Fibroblast of skin of abdomen (primary cell): ENCODE measurements around the gene SIGLEC8.
"Not testable (repeated sequence)": the region's sequence is repeated elsewhere in the genome, so short reads cannot be mapped to it uniquely, and the experiment has no call there.

Experiments used
- DNase-seq: peaks from one replicate; pipeline ENCODE4 v3.0.0-alpha.2; 2013

The SIGLEC8 gene

DNA sequence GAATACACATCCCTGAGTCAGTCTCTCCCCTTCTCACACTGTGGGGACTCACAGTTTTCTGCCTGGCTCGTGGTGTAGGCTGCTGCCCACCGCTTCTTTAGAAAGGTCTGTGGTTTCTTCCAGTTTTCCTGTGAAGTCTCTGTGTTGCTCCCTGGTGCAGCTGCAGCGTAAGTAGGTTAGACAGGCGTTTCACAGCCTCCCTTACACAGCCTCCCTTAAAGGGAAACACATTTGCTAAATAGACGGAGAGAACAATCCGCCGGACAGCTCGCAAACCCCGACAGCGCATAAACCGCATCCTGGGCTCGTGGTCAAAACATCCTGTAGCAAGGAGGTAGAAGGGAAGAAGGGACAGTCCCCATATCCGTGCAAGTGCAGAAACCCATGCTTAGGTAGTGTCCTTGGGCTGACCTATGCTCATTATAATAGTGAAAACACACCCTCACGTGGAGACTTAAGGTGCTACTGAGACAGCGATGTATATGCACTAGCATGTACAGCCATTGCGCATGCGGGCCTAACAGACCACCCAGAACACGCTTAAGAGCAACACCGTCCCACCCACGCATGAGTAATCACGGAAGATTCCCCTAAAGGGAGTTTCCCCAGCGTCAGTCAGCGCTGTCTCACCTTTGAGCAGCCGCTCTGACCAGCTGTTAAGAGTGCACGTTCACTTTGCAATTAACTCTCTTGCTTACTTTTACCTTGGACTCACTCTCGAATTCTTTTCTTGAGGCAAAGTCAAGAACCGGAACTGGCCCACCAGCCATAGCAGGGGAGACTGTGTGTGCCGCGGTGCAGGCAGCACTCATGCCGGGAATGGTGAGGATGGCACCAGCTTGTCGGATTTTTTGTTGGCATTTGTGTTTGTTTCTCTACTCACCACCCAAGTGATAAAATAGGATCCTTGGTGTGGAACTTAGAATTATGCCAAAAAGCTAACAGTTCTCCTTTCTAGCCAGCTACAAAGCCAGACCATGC, 16.6 kb downstream of the SIGLEC8 start:
- no peak for DNase-seq

DNA sequence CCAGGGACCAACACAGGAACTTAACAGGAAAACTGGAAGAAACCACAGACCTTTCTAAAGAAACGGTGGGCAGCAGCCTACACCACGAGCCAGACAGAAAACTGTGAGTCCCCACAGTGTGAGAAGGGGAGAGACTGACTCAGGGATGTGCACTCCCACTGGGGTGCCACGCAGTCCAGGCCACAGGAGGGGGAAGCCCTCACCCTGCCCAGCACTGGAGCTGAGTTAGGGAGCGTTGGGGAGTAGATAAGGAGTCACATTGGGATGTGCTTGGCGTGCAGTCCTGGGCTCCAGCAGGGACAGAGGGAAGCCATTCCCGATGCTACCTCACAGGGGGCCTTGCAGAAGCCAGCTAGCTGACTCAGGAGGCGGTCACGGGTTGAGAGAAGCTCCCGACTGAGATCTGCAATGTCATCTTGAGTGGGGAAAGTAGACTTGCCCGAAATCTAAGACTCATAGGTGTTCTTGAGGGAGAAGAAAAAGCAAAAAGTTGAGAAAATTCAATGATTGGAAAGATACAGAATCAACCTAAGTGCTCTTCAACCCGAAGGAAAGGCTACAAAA, 17.3 kb downstream of the SIGLEC8 start:
- no peak for DNase-seq

DNA sequence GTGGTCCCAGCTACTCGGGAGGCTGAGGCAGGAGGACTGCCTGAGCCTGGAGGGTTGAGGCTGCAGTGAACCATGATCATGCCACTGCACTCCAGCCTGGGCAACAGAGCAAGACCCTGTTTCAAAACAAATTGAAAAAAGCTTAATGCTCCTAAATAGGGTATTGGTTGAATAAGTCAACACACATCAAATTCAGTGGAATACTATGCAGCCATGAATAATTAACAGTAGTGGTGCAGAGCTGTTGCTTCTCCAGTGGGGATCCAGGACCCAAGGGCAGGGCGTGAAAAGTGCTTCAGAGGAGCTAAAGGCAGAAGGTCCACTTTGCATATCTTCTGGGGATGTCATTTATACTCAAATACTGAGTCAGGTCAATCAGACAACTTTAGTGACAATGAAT, 18.2 kb downstream of the SIGLEC8 start:
- no peak for DNase-seq

DNA sequence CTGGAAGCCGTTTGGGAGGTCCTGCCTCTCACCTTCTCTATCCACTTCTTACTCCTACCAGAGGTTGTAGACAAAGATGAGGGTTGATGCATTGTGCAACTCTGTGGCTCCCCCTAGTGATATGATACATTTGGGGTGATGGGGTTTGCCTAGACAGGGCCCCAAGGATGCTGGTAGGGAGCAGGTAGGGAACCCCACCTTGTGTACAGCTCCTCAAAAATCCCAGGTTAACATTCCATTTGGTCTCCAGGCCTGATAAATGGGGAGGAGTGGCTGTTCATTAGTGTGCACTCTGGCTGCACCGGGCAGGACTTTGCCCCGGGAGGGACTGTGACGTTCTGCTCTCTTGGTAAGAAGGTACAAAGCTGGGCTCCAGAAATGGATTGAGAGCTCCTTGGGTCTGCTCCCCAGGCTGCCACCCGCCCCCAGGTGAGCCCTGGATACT, 19.2 kb downstream of the SIGLEC8 start:
- no peak for DNase-seq

DNA sequence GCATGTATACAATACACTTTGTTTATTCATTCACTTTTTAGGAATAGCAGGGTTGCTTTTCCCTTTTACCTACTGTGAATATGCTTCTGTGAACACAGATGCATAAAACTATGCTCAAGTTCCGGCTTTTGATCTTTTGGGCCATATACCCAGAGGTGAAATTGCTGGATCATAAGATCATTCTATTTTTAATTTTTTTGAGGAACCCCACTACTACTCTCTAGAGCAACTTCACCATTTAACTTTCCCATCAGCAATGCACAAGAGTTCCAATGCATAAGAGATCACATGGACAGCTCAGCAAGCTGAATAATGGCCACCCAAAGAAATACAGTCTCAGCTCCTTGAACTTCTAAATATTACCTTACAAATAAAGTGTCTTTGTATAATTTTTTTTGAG, 23.8 kb downstream of the SIGLEC8 start:
- DNase-seq, result no peak

DNA sequence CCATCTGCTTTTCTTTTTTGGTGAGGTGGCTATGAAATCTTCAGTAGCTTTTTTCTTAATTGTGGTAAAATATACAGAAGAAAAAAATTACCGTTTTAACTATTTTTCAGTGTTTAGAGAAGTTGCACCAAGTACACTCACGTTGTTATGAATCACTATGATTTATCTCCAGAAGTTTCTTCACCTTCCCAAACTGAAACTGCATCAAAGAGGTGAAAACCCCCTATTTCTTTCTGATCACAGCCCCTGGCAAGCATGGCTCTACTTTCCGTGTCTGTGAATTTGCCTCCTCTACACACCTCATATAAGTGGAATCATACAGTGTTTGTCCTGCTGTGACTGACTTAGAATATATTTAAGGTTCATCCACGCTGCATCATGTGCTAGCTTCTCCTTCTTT, 25.2 kb downstream of the SIGLEC8 start:
- no peak for DNase-seq

DNA sequence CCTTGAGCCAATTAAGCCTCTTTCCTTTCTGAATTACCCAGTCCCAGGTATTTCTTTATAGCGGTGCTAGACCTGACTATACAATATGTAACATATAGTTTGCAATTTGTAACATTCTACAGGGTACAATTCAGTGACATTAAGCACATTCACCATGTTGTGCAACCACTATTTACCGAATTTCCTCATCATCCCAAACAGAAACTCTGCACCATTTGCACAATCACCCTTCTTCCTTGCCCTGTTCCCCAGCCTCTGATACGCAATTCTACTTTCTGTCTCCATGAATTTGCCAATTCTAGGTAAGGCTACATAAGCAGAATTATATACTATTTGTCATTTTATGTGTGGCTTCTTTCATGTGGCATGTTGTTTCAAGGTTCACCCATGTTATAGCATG, 27.1 kb downstream of the SIGLEC8 start:
- no peak for DNase-seq

DNA sequence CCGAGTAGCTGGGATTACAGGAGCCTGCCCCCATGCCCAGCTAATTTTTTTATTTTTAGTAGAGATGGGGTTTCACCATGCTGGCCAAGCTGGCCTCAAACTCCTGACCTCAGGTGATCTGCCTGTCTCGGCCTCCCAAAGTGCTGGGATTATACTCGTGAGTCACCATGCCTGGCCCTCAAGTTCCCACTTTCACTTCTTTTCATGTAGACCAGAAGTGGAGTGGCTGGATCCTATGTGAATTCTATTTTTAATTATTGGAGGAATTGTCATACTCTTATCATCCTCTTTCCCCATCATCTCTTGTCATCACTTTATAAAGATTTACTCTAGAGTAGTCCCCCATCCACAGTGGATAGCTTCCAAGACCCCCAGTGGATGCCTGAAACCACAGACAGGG, 28.0 kb downstream of the SIGLEC8 start:
- DNase-seq, result no peak

DNA sequence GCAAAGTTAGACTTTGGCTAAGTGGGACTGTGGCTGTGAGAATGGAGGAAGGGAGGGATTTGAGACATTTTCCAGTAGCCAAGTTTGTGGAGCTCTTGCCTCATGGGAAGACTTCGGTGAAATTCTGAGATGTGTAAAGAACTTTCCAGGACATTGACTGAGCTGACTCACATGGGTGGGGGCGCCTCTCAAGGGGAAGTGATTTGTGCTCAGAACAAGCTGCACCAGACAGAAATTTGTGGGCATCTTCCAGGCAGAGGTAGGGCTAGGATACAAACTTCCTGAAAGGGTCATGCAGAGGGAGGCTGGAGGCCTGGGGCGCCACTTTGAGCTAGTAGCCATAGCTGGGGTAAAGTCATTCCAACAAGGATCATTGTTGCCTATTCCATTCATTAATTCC, 31.1 kb downstream of the SIGLEC8 start:
- DNase-seq, result no peak

DNA sequence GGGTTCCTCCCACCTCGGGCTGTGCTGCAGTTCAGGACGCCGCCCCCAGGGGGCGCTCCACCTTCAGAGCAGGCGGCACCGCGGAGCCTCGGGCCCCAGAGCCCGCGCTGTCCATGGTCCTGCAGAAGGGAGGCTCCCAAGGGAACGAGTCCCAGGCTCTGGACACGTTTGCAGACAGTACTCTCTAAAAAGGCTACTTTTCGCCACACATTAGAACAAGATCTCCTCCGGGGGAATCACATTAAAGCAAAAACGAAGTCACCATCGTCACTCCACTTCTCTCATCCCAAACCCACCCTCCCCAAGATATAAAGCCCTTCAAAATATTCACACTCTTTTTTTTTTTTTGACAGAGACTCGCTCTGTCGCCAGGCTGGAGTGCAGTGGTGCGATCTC, 36.2 kb downstream of the SIGLEC8 start:
- DNase-seq, result peak; percentile 60

DNA sequence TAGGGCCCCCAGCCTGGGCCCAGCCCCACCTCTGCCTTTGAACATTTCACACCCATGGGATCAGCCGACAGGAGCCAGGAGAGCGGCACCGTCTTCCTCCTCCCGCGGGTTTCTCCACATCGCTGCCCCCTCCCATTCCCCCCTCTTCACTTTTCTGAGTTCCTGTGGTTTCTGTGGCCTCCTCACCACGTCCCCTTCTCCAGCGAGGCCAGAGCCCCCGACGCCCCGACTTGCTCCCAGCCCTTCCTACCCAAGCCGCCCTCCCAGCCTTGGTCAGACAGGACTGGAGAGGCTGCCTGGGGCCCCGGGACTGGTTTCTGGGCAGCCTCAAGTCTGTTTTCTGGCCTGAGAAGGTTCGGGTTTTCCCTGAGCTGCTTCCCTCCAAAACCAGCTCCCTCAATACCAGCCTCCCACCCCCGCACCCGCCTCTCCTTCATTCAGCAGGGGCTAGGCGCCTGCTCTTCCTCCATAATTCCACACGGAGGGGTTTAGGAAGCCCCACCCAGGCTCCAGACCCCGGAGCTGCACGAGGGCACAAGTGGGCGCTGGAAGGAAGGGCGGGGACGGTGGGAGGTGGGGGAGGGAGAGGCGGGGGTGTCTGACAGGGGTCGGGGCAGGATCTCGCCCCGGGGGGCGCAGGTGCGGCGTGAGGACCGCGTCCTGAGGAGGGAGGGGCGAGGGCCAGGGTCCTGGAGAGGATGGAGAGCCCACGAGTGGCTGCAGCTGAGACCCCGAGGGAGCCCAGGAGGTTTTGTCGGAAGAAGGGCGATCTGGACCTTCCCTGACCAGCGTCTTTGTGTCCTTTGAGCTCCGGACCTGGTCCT, 36.8 kb downstream of the SIGLEC8 start:
- DNase-seq, result no peak

DNA sequence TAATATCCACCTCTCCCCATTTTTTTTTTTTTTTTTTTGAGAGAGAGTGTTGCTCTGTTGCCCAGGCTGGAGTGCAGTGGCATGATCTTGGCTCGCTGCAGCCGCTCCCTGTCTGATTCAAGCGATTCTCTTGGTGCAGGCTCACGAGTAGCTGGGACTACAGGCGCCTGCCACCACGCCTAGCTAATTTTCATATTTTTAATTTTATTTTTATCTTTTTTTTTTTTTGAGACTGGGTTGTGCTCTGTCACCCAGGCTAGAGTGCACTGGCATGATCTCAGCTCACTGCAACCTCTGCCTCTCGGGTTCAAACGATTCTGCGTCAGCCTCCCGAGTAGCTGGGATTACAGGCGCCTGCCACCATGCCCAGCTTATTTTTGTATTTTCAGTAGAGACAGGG, 37.7 kb downstream of the SIGLEC8 start:
- DNase-seq, result not testable (repeated sequence)

DNA sequence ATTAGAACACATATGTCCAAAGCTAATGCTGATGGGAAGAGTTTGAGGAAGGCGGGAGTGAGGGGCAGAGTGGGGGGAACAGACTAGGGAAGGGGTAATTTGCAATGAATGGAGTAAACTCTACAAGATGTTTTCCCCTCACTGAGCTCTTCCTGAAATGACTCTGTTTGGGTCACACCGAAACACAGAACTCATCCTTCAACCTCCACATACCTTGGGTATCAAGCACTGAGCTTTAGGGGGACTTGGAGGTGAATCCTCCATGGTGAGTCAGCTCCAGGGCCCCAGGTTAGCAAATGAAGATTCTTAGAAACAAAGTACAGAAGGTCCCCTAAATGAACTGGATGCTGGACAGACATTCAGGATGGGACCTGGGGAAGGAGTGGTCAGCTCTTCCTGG, 39.5 kb downstream of the SIGLEC8 start:
- no peak for DNase-seq

DNA sequence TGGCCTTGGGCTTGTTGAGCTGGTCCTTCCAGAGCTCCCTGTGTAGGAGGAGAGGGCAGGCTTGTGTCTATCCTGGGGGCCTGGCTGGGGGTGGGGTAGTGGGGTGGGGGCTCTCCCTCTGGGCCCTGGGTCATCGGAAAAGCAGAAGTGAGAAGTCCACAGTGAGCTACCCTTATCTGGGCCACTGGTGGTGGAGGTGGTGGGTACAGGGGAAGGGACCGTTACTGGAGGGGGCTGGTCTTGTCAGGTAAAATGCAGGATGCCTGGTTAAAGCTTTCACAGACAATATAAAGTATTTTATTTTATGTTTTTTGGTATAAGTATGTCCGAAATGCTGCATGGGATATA, 40.5 kb downstream of the SIGLEC8 start:
- no peak for DNase-seq

DNA sequence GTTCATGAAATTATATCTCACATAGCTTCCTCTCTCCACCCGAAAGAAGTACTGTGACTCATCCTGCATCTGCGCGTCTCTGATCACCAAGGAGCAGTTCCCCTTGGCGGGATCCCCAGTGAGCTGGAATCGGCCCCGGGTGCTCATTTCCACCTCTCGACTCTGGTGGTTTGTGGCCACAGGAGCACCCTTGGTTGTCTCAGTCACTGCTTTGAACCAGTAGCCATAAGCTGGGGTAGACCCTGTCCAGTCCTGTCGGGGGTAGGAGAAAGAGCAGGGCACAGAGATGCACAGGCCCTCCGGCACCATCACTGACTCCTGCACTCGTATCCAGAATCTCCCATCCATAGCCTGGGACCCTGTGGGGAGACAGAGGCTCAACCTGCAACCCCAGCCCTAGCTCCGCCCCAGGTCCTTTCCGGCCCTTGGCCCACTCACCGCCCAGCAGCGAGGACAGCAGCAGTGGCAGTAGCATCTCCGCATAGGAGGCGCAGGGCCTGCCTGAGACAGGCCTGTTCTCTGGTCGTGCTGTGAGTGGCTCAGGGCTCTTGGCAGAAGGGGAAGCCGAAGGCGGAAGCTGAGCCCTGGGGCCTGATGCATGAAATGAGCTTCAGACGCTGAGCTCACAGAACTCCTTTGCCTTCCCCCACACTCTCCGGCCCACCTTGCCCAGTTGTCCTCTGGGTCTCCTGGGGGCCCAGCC, 41.0 kb downstream of the SIGLEC8 start, which contains the start of gene SIGLEC10:
TSS of gene SIGLEC10 (minus strand) at position 536 of the 703 bp plus-strand sequence. CDS start at position 475, 61 bp downstream.
- no peak for DNase-seq

DNA sequence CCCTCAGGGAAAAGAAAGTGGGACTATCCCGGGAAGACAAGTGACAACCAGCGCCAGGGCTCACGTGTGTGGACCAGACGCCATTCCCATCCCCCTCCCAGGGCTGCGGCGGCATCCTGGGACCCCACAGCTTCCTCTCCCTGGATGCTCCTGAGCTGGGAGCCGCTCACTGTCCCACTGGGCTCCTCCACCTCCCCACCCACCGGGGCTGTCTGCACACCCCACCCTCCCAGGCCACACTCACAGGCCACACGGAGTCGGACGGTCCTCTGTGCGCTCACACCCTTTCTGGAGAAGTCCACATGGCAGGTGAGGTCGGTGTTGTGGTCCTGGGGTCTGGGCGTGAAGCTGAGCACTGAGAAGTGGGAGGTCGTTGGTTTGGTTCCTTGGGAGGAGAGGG, 41.8 kb downstream of the SIGLEC8 start:
- DNase-seq, result not testable (repeated sequence)

DNA sequence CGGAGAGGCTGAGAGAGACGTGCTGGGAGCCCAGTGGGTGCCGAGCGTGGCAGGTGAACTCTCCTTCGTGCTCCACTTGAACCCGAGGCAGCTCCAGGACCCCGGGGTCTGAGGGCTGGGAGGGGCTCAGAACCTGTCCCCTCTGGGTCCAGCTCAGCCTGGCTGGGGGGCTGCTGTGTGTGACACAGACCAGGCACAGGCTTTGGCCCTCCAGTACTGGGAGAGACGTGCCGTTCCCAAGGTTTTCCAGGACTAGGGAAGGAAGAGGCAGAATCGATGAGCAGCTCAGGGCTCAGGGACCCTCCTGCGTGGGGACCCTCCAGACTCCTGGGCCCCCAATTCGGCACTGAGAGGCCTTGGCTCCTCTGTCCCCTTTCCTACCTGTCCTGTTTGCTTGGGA, 43.1 kb downstream of the SIGLEC8 start:
- DNase-seq, result no peak

DNA sequence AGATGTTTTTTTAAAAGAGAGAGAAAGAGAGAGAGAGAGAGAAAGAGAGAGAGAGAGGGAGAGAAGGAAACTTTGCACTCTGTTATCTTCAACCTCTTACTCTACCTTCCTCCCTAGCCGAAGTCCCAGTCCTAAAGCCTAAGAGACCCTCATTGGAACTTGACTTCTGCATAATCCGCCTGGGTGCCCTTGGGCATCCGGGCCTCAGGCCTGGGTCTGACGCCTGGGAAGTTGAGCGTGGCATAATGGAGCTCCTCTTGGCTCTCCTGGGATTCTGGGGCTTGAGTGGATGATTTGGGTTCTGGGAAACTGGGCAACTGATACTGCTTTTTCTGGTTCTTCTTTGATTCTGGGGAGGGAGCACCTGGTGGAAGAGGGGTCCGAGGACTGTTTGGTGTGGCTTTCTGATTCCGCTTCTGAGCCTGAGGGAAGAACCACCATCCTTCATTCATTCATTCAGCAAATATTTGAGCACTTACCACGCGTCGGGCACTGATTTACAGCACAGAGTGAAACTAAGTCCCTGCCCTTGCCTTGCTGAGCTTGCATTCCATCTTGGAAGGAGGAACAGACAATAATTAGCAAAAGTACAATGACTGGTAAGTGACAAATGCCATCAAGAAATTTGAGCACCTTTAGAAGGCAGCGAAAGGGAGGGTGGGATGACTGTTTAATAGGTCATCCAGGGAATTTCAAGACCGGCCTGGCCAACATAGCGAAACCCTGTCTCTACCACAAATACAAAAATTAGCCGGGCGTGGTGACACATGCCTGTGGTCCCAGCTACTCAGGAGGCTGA, 47.1 kb downstream of the SIGLEC8 start:
- DNase-seq, result no peak

DNA sequence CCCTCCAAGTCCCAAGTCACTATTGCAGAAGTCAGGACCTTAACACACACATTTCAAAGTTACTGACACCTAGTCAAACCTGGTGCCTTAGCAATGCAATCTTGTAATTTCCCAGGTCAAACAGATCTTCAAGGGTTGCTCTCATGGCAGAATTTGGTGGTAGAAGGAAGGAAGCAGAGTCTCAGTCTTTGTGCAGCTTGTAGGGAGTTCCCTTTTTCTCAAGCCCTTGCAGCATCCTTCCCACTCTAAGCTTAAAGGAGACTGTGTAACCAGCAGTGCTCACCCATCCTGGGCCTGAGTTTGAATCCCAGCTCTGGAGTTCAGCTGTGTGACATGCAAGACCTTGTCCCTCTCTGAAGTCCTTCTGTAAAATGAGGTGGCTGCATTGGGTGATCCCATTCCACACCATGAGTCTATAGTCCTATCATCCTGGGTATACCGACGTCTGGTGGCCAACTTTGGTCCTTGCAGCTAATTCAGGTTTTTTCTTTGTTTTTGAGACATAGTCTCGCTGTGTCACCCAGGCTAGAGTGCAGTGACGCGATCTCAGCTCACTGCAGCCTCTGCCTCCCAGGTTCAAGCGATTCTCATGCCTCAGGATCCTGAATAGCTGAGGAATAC, 50.6 kb downstream of the SIGLEC8 start:
- DNase-seq, result no peak

DNA sequence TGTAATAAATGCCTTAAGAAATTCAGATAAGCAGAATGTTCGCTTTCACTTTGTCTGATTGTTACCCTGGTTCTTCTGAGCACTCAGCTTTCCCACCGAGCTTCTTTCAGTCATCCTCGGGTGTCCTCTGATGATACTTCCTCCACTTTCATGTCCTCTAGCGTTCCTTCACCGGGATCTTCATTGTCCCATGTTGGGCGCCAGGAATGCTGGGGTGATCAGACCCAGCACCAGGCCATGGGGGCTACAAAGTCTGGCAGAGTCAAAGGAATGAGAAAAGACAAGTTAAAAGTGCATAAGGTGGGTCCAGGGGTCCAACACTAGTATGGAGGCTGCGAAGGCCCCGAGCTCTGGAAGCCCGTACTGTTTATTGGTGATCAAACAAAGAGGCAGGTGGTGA, 56.1 kb downstream of the SIGLEC8 start:
- DNase-seq, result no peak
